HG02885 (cell line): ENCODE results near the gene MAML3.

Experiments used
- ATAC-seq: cut with Tn5 transposase; IDR thresholded peaks from one replicate; pipeline ENCODE4 v1.9.1; 2021; ENCODE audit warnings: mild to moderate bottlenecking; ENCODE audit not compliant: unreplicated experiment, poor library complexity

MAML3 gene

DNA sequence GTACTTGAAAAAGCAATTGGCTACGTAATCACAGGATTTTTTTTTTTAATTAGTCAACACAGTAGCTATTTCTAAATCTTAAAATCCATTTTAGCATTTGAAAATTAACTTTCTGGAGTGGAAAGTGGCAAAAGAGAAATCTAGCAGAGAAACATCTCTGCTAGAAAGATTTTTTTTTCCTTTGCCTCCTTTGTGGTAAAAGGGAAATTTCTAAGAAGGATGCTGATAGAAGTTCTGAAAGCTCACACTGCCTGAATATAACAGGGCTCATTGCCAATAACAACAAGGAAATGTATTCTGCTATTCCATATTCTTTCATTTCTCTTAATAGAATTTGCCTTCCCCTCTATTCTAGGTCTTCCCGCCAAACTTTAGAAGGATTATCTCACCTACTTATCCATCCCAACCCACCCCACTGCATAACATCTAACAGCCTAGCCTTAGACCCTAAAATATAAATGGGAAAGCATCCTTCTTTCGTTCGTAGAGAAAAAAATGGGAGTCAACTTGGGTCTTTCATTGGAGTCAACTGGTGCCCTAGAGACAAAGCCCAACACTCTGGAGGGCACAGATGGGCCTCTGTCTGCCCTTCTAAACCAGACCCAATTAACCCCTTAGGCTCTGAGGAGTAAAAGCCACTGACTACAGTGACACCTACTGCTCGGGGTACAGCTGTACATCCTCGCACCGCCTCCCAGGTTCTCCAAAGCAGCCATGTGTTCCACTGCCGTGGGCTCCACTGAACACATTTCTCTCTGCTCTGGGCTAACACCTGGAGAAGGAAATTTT, 103.9 kb downstream of the MAML3 start:
- ATAC-seq: no peak

DNA sequence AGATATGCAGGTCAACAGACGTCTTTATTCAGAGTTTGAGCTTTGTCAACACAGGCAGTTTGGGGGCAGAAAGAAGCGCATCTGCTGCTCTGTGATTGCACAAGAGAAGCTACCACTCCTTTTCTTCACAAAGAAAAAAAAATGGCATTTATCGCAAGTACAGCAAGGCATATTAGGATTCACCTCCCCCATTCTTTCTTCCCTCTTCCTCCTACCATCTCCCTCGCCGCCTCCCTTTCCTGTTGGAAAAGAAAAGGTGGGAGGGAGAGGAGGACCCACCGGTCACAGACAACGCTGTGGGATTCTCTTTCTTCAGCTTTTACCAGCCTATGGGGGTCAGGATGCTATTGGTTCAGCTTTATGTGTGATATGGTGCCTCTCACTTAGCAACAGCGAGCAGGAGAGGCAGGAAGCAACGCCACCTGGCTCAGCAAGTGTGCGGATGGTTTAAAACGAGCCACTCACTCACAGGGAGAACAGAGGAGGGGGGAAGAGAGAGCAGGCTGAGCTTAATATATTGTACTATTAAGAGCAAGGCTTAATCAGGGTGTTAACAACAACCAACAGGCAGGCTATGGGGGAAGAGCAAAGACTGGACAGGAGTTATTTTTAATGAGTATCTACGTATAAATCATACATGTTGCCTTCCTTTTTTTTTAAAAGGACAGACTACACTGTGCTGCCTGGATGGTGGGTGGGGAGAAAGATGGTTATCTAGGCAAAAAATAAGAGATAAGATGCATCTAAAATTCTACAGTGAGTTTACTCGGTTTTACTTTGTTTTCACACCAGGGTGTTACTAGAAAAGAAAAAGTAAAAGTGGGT, 104.7 kb downstream of the MAML3 start:
- peak; percentile 60 for ATAC-seq

DNA sequence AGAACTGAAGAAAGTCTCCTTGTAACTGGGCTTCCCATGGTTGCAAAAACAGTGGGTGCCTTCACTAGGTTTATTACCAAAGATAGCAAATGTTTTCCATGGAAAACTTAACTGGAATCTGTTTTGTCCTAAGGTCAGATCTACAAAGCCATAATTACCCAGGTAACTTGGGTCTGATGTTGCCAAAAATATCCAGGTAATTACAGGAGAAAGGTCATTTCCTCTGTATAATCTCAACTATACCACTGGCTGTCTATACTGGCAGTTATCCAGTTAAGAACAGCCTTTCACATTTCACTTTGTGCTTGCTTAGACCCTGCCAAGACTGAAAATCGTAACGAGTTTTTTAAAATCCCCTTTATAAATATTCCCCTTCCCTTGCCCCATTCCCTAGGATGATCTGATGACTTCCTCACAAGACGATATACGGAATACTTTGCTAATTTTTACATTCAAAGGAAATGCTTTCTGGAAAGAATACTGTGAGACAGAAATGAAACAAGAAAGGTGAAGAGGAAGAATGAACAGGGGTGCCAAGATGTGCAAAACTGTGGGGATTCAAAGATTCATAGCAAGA, 105.5 kb downstream of the MAML3 start:
- no peak for ATAC-seq

DNA sequence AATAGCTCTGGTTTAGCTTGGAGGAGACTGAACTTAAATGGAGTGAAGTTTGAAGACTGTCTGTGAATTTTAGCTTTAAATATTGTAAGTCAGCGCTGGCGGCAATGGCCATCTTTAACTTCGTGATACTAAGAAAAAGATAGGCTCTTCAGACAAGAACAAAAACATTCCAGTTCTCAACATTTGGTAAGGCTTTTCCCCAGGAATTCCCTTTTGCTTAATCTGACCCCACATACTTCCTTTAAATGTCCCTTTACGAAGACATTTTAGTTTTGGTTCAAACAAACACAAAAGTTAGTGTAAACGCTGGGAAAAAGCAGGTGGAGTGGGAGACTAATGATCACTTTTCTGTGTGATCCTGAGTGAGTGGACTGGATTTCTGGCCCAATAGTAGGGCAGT, 106.2 kb downstream of the MAML3 start:
- ATAC-seq: no peak

DNA sequence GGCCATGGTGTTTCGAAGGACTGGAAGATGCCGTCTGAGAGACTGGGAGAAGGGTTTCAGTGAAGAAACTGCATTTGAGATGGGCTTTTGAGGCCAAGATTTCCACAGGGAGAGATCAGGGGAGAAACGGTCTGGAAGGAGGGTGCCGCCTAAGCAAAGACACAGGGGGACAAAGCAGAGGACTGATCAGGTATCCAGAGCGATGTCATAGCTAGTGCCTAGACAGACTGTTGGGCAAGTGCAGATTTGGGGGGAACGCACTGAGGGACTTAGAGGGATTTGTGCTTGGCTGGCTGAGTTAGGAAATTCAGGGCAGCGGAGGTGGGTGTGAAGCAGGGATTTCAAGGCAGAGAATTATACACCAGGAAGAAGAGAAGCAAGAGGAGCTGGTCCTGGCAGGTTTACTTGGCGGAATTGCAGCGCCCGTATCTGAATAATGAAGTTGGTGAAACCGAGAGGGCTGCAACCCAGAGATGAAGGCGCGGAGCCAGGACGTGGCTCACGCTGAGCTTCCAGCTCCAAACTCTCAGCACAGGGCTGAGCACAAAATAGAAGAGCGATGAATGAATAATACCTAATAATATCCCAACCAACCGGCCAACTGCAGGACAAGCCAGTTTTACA, 106.9 kb downstream of the MAML3 start:
- ATAC-seq: no peak

DNA sequence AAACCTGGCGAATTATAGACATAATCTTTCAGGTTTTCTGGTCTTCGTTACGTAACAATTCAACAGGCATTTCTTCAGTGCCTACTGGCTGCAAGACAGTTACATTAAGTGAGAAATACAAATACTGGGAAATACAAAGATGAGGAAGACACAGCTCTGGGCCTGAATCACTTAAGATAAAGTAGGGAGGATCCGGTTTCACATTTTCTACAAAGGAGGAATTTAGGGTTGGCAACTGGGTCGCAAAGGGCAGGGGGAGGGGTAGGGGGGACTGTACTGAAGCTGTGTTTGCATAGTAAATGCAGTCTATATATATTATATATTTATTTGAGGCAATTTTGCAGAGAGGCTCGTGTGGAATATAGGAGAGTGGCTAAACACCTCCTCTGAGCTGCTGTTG, 107.4 kb downstream of the MAML3 start:
- ATAC-seq: no peak

DNA sequence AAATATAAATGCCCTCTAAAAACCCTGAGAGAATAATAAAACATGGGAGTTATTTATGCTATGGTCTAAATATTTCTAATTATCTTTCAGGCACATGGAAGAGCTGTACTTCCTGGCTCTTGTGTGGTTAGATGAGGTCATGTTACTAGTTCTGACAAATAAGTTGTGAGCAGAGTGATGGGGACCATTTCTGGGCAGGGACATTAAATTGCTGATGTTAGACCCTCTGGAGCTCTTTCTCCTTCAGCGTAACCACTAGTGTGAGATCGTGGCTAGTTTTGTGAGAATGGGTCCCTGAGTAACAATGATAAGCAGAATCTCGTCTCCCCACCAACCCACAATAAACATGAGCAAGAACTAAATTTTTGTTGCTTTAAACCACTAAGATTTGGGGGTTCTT, 108.0 kb downstream of the MAML3 start:
- ATAC-seq: no peak

DNA sequence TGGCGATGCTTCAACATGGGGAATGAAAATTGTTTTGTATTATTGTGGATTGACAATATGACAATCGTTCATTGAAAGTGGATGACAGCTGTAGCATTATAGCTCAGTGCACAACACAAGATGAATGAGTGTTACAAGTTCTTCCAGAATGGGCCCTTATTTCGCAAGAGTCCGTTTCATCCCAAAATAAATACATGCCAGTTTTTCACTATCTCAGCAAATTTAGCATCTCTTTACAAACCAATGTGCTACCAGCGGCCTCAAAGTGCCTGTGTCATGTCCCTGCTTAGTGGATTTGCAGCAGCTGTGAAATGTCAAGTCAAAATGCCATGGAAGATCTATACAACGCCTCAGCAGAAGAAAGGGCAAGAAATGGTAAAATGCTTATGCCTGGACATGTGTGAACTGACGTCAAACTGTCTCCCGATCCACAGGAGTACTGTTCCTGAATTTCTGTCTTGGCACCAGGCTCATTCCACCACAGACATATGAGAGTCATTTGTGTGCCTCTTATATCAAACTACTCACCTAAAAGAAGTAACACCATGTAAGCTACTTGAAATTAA, 109.6 kb downstream of the MAML3 start:
- no peak for ATAC-seq

DNA sequence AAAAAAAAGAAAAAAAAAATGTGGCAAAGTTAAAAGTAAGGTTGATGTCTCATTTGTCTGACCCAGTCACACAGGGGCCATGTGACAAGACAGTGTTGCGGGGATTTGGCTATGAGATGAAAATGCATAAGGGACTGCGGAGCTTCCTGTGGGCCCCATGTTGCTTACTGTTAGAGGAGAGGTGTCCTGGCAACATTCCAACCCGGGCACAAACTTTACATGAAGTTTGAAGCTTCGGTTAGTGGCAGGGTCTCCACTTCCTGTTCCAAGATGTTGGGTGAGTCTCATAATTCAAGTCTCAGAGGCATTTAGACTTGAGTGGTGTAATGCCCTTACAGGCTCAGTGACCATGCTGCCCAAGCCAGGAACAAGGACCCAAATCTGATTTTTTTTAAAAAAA, 111.3 kb downstream of the MAML3 start:
- ATAC-seq: no peak

DNA sequence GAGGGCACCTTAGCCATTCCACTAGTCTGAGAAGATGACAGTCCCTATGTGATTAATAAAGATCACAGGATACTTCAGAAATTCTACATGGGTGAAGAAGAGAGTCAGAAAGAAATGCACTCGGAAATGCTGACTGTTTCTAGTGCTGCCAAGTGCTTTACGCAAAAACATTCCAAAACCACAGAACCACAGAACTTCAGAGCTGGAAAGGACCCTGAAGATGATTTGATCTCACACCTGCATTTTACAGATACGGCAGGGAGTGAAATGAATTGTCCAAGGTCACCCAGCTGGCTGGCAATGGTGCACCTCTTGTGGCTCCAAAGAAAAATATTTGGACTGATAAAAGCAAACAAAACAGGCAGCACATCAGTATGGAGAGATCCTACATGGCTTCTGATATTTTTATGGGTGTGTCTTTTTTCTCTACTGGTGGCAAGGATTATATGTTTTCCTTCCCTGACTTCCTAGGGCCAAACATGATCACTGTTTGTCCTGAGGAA, 115.9 kb downstream of the MAML3 start:
- ATAC-seq: no peak

DNA sequence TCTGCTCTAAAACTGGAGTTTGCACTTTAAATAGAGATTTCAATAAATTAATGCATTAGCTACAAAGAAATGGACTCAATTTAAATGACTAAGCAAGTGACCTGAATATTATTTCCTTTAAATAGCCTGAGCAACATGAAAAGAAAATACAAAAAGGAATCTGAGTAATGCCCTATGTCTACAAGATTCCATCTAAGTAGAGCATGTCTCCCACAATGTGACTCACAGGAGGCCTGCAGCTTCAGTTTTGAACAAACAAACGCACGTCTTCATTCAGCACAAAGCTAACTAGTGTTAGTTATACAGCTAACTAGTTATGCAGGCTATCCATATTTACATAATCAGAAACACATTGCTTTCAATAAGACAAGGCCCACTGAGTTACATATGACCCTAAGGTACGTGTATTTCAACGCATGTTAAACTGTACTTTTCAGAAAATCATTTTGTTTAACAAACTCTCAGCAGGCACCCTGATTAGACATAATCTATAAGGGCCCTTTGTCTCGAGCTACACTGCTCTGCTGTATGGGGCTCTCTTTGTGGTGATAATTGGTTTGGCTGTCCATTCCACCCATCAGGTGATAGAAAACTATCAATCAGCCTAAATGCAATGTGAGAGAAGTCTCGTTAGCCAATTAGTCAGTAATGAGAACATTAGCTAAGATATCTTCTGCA, 116.5 kb downstream of the MAML3 start:
- ATAC-seq: no peak

DNA sequence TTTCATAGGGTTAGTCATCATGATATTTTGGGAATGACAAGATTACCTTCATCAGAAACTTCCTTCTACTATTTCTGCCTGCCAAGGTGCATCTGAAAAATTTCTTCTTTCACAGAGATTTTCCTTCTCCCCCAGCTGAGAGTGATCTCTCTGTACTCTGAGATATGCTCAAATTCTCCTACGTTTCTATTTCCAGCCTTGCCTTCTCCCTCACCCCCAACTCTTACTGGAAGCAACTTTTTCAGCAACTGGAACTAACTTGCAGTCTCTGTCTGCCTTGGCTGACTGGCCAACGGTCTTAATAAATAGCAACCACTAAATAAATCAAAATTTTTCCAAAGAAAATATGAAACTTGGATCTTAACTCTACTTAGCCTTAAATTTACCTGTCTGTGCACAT, 122.3 kb downstream of the MAML3 start:
- no peak for ATAC-seq

DNA sequence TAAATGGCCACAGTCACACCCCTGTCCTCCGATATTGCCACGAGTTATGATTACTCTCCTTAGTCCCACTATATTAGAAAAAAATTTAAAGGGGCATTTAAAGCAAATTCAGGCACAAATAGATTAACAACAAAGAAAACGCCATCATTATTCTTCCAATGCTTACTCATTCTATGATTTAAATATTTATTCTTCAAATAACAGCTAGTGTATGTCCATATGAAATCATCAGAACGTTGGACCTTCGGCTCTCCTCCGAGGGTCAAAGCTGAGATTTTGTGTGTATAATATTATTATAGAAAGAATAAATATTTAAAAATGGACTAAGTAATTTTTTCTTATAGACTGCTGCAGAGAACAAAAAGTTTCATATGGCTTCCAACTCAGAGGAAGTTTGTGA, 122.9 kb downstream of the MAML3 start:
- no peak for ATAC-seq

DNA sequence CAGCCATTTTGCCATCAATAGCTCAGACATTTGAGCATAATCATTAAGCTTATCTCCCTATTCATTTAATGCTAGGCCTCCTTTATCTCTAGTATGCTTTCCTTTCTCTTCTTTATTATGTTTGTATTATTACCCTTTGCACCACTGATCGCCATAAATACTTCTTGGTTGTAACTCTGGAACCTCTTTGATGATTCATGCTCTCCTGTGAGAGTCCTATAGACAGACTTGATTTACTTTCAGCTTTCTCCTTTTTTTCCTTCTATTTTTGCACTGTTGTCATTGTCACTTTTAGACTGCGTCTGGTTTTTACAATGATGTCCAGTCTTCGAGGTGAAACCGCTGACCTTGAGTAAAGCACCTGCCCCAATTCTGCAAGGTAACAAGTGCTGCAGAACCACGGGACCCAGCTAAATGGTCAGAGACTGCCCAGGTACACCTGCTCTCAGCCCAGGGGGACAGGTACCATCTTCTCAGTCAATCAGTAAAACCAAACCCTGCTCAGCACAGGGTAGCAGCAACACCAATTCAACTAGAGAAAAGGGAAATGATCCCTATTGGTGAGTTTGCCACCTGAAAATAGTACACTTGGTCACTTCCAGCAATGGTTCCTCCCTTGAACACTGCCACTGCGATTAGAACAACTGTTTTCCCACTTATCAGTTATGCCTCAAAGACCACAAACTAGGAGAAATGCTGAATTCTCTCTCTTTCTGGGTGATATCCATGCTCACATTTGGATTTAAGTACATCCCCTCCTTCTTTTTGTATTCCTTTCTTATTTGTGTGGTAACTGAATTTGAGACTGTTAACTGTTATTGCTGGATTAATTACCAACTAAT, 125.1 kb downstream of the MAML3 start:
- ATAC-seq: no peak

DNA sequence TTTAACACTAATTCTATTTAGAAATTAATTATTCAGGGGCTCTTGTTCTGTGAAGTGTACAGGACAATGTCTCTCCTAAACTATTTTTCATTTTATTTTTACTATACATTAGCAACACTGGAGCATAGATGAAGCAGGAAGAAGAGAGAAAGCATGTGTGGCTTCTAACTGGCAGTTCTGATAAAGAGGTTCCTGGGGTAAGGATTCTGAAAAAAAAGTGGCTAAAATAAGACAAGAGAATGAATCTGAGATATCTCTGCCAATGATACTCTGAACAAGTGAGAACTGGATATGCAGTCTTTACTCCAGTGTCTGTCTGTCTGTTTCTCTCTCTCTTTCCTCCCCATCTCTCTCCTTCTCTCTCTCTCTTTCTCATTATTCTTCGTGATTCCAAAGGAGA, 125.9 kb downstream of the MAML3 start:
- ATAC-seq: no peak

DNA sequence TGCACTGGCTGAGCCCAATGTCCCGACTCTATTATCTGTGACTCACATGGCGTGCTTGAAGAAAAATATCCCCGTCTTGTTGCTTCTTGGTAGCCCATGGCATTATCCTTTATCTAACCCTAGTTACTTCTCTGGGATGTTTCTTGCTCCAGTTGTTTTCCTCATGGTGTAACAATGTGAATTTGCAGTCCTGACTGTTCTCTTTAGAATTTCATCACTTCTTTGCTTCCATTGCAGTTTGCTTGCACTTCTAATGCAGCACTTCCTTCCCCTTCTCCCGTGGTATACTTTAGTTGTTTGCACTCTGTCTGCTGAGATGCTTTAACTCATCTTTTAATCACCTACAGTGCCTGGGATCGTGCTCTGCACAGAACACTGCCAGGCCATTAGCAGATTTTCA, 126.9 kb downstream of the MAML3 start:
- ATAC-seq: no peak

DNA sequence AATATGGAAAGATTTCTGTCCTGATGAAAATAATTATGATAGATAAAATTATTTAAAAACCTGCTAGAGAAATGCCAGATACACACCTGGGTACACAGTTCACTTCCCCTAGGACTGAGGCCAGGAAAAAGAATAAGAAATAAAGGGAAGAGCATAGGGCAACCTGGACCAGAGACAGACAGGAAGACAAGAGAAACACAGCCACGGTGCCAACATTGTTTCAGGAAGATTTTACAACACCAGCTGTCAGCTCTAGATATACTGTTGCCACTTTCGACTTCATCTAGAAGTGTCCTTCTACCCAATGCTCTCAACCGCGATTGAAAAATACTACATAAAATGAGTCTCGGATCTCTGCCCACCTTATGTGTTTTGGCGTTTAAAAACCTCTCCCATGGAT, 128.5 kb downstream of the MAML3 start:
- no peak for ATAC-seq

DNA sequence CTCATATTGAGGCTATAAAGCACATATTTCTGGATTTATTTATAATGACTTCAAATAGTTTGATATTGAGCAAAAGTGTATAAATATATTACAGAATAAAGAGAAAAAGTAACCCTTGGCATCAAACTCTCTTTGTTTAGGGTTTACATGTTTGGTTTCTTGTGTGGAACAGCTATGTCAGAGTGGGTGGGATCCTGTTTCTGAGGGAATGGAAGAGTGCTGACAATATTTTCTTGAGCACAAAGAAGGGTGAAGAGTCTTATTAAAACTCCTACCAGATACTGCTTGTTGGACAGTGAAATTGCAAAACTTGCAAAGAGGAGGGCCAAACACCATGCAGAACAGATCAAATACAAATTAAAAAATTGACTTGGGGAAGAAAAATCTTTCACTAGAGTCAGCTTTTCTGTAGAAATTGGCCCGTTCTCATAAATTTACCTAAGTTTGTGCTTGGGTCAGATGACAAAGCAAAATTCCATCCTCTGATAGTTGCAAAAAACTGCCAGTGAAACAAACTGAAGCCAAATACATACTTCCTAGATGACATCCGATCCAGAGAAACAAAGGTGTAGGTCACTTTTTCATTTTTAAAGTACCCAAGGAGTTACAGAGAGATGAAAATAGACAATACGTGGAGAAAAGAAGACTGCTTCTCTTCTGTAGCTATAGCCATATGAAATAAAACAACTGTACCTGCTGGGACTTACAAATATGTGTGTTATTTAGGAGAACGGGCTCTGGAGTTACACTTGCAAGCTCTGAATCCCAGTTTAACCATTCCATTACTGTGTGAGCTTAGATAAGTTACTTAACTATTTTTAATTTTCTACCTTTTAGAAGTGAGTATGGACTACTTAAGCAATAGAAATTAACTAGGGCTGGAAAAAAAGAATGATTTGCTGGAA, 133.3 kb downstream of the MAML3 start:
- no peak for ATAC-seq
